Sigmoid colon (tissue), 4 donors: ENCODE data around the gene KIF26A.

ENCODE experiments used
- EP300 ChIP-seq, 4 donors: sonication (generic); formaldehyde crosslinking; IDR thresholded peaks; one replicate each; pipeline ENCODE4 v1.6.1; 2017; ENCODE audit warnings: antibody characterized with exemption in 4 of 4
- POLR2A ChIP-seq, 2 donors: fragments of 450-650 bp; IDR thresholded peaks; one replicate each; pipeline ENCODE4 v1.6.1; 2016; ENCODE audit warnings: antibody characterized with exemption in 2 of 2, mild to moderate bottlenecking in 2 of 2, moderate library complexity in 2 of 2
- TF ChIP-seq, protein P1 (sequence below), 4 experiments: fragments of 450-650 bp in 3 of 4; fragments of 200-600 bp in 1 of 4; IDR thresholded peaks; one replicate each; pipeline ENCODE4 v1.5.1; 2016 to 2019; ENCODE audit warnings: antibody characterized with exemption in 4 of 4, mild to moderate bottlenecking in 3 of 4, moderate library complexity in 2 of 4

DNA sequence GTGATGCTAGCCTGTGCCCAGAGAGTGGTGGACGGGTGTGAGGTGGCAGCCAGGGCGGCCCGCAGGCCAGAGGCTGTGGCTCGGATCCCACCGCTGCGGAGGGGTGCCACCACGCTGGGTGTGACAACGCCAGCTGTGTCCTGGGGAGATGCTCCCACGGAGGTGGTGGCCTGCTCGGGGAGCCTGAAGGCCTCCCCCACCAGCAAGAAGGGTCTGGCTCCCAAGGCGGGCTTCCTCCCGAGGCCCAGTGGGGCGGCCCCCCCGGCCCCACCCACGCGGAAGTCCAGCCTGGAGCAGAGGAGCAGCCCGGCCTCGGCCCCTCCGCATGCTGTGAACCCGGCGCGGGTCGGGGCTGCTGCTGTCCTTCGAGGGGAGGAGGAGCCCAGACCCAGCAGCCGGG lies 38.2 kb downstream of the KIF26A start:
- TF ChIP-seq, protein P1, sequence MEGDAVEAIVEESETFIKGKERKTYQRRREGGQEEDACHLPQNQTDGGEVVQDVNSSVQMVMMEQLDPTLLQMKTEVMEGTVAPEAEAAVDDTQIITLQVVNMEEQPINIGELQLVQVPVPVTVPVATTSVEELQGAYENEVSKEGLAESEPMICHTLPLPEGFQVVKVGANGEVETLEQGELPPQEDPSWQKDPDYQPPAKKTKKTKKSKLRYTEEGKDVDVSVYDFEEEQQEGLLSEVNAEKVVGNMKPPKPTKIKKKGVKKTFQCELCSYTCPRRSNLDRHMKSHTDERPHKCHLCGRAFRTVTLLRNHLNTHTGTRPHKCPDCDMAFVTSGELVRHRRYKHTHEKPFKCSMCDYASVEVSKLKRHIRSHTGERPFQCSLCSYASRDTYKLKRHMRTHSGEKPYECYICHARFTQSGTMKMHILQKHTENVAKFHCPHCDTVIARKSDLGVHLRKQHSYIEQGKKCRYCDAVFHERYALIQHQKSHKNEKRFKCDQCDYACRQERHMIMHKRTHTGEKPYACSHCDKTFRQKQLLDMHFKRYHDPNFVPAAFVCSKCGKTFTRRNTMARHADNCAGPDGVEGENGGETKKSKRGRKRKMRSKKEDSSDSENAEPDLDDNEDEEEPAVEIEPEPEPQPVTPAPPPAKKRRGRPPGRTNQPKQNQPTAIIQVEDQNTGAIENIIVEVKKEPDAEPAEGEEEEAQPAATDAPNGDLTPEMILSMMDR (IDR thresholded peaks at IDR 0.05) = no peak
- TF ChIP-seq POLR2A (IDR thresholded peaks at IDR 0.05) (no peak), EP300 (IDR thresholded peaks at IDR 0.05) (no peak)
